WERI-Rb-1 (cell line): ENCODE measurements around the gene HERC3.

ENCODE experiments used
- DNase-seq: peaks from one replicate; pipeline ENCODE4 v3.0.0-alpha.2; 2020
- H3K27ac ChIP-seq: fragments of 250-450 bp; sonication (Bioruptor Pico); 2 replicates; pipeline ENCODE4 v1.5.1; 2020; ENCODE audit warnings: mild to moderate bottlenecking, moderate library complexity
- H3K27me3 ChIP-seq: fragments of 250-450 bp; sonication (Bioruptor Pico); 2 replicates; pipeline ENCODE4 v1.5.1; 2021; ENCODE audit warnings: mild to moderate bottlenecking, low read depth, moderate library complexity; ENCODE audit not compliant: insufficient read depth, severe bottlenecking
- H3K36me3 ChIP-seq: fragments of 250-450 bp; sonication (Bioruptor Pico); 2 replicates; pipeline ENCODE4 v1.5.1; 2020; ENCODE audit warnings: mild to moderate bottlenecking, moderate library complexity
- H3K4me3 ChIP-seq: 2 replicates; pipeline ENCODE4 v1.5.1; 2011; ENCODE audit warnings: low read depth, mild to moderate bottlenecking, control low read depth, low read length
- H3K9me3 ChIP-seq: fragments of 250-450 bp; sonication (Bioruptor Pico); 2 replicates; pipeline ENCODE4 v1.5.1; 2021; ENCODE audit warnings: mild to moderate bottlenecking, moderate library complexity; ENCODE audit not compliant: severe bottlenecking
- CTCF ChIP-seq: IDR thresholded peaks from 2 replicates; pipeline ENCODE4 v1.5.1; 2011; ENCODE audit warnings: low read depth, mild to moderate bottlenecking, control low read depth, inconsistent platforms, low read length

HERC3 gene

GRCh38 chr4:88737307-88737941 is 145.1 kb downstream of the HERC3 start:
- H3K36me3 ChIP-seq, result no peaks in the 10 kb centered on the region
- no peak for TF ChIP-seq CTCF
- DNase-seq, result peak; percentile 34
- H3K27me3 ChIP-seq, result no peaks in the 10 kb centered on the region
- no peaks in the 10 kb centered on the region for H3K9me3 ChIP-seq
- H3K27ac ChIP-seq, result no peak overlapping the region
- peak overlapping the region; percentile 8 for H3K4me3 ChIP-seq

GRCh38 chr4:88738180-88738579 is 145.9 kb downstream of the HERC3 start:
- Histone ChIP-seq H3K4me3 (no peak overlapping the region), H3K27me3 (no peaks in the 10 kb centered on the region), H3K27ac (no peak overlapping the region), H3K36me3 (no peaks in the 10 kb centered on the region), H3K9me3 (no peaks in the 10 kb centered on the region)
- no peak for TF ChIP-seq CTCF
- DNase-seq, result peak; percentile 17

DNA sequence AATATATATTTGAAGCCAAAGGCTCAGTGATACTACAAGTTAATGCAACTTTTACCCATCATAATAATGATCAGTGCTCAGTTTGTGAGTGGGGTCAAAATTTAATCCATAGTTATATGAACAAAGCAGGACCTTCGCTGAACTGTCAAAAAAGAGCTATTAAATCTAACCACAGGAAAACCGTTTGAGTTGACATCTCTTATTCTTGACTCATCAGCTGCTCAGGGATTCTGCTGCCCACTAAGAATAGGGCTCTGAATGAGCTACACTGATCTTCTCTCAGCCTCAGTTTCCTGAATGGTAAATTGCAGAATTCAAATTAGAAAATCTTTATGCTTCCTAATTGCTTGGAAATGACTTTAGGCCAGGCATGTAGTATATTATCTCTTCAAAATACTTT is 150.3 kb downstream of the HERC3 start:
- TF ChIP-seq CTCF, result no peak

GRCh38 chr4:88743696-88744095 is 151.4 kb downstream of the HERC3 start:
- H3K9me3 ChIP-seq, result no peaks in the 10 kb centered on the region
- no peak for DNase-seq
- TF ChIP-seq CTCF, result no peak
- H3K27ac ChIP-seq, result no peak overlapping the region
- H3K27me3 ChIP-seq, result no peaks in the 10 kb centered on the region
- H3K36me3 ChIP-seq, result peaks cover 11% of the 10 kb centered on the region
- no peak overlapping the region for H3K4me3 ChIP-seq

More for the DNA sequence above, 150.3 kb downstream of the HERC3 start:
- no peak for DNase-seq
- Histone ChIP-seq H3K9me3 (no peaks in the 10 kb centered on the region), H3K27me3 (no peaks in the 10 kb centered on the region), H3K4me3 (no peak overlapping the region), H3K36me3 (peaks cover 3% of the 10 kb centered on the region), H3K27ac (no peak overlapping the region)

DNA sequence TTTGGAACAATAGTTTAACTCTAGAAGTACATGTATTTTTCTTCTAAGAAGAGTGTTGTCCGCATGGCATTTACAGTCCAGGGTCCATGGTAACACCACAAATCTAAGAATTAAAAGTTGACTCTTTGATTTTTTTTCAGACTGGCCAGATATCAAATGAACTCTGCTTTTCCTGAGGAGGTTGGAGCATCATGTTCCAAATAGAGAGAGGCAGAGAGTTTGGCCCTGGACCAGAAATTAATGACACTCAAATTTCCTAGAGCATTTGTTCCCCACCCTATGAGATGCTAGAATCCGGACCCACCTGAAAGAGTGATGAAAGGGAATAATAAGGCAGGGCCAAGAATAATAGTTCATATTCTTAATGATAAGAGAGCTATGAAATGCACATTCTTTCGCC is 152.3 kb downstream of the HERC3 start:
- no peaks in the 10 kb centered on the region for H3K9me3 ChIP-seq
- peaks cover 17% of the 10 kb centered on the region for H3K36me3 ChIP-seq
- no peak for TF ChIP-seq CTCF
- H3K27me3 ChIP-seq, result no peaks in the 10 kb centered on the region
- H3K27ac ChIP-seq, result no peak overlapping the region
- no peak for DNase-seq
- H3K4me3 ChIP-seq, result no peak overlapping the region

DNA sequence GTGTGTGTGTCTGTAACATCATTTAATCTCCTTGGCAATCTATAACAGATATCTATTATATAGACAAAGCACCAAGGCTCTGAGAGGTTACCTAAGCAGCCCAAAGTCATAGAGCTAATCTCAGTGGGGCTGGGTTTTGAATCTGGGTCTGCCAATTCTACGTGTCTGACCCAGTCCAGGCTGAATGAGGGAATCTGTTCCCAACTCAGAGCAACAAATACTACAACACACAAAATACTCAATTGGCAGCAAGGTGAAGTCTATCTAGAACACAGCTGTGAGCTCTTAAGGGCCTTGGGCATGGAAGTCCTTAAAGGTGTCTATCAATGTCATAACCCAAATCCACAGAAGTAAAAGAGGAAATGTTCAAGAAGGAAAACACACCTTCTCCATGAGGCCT is 152.9 kb downstream of the HERC3 start:
- Histone ChIP-seq H3K27ac (no peak overlapping the region), H3K27me3 (no peaks in the 10 kb centered on the region), H3K4me3 (no peak overlapping the region), H3K36me3 (peaks cover 17% of the 10 kb centered on the region), H3K9me3 (no peaks in the 10 kb centered on the region)
- TF ChIP-seq CTCF, result no peak
- no peak for DNase-seq
